ENCODE data around the gene CCSER2.

The CCSER2 gene

GRCh38 chr10:84391326-84391725, 62.9 kb downstream of the CCSER2 start:
- no peak for TF ChIP-seq CTCF (conservative IDR thresholded peaks at IDR 0.05; ENCODE audit: low read depth, low read length)
- H3K4me3 ChIP-seq (ENCODE audit: low read depth, low read length), result no peak overlapping the region
- DNase-seq (ENCODE audit: low read depth), result no peak

- no peak for TF ChIP-seq CTCF (conservative IDR thresholded peaks at IDR 0.05; ENCODE audit: low read depth, low read length)
These were observed 63.8 kb downstream of the CCSER2 start for GRCh38 chr10:84392181-84392580.

GRCh38 chr10:84395581-84395980, 67.2 kb downstream of the CCSER2 start:
- H3K4me3 ChIP-seq (ENCODE audit: low read depth, low read length), result no peak overlapping the region
- TF ChIP-seq CTCF (conservative IDR thresholded peaks at IDR 0.05; ENCODE audit: low read depth, low read length), result no peak
- no peak for DNase-seq (ENCODE audit: low read depth)

More at GRCh38 chr10:84392181-84392580, 63.8 kb downstream of the CCSER2 start:
- DNase-seq (ENCODE audit: low read depth), result no peak
- H3K4me3 ChIP-seq (ENCODE audit: low read depth, low read length), result no peak overlapping the region

- no peak for TF ChIP-seq CTCF (conservative IDR thresholded peaks at IDR 0.05; ENCODE audit: low read depth, low read length)
- DNase-seq (ENCODE audit: low read depth), result no peak
- no peak overlapping the region for H3K4me3 ChIP-seq (ENCODE audit: low read depth, low read length)
These were observed 69.4 kb downstream of the CCSER2 start for GRCh38 chr10:84397735-84398144.

GRCh38 chr10:84398696-84399095, 70.3 kb downstream of the CCSER2 start:
- TF ChIP-seq CTCF (conservative IDR thresholded peaks at IDR 0.05; ENCODE audit: low read depth, low read length), result no peak
- no peak overlapping the region for H3K4me3 ChIP-seq (ENCODE audit: low read depth, low read length)
- no peak for DNase-seq (ENCODE audit: low read depth)

GRCh38 chr10:84401854-84402611, 73.6 kb downstream of the CCSER2 start:
- DNase-seq (ENCODE audit: low read depth), result no peak
- H3K4me3 ChIP-seq (ENCODE audit: low read depth, low read length), result no peak overlapping the region
- TF ChIP-seq CTCF (conservative IDR thresholded peaks at IDR 0.05; ENCODE audit: low read depth, low read length), result no peak

- DNase-seq (ENCODE audit: low read depth), result no peak
- no peak overlapping the region for H3K4me3 ChIP-seq (ENCODE audit: low read depth, low read length)
- no peak for TF ChIP-seq CTCF (conservative IDR thresholded peaks at IDR 0.05; ENCODE audit: low read depth, low read length)
These were observed 76.4 kb downstream of the CCSER2 start for GRCh38 chr10:84404783-84405182.

Measured in choroid plexus epithelial cell (primary cell).